DND-41 (cell line): Measurements from ENCODE around the gene GYG2.

Experiments
- CTCF ChIP-seq: IDR thresholded peaks from 2 replicates; pipeline ENCODE4 v1.5.1; 2012; ENCODE audit warnings: borderline replicate concordance, low read length, moderate library complexity, mild to moderate bottlenecking; ENCODE audit not compliant: poor library complexity, severe bottlenecking; ENCODE audit errors: extremely low read depth
- EZH2 ChIP-seq: IDR thresholded peaks from 3 replicates; pipeline ENCODE4 v1.6.1; 2012; ENCODE audit warnings: borderline replicate concordance, low read depth, mild to moderate bottlenecking, moderate library complexity, low read length, inconsistent platforms; ENCODE audit not compliant: severe bottlenecking

- TF ChIP-seq CTCF (no peak), EZH2 (no peak)
Measured at GRCh38 chrX:2841537-2841936, 12.8 kb downstream of the GYG2 start.
